T-cell (primary cell): Measurements from ENCODE around the gene THRA. TPM values are rescaled to one million over a fixed set of nuclear protein-coding genes. Genes with fewer than 3 reads are reported as not detected.
A peak's percentile ranks its signal among the peaks of the same experiment; 100 is the strongest.

Experiments
- ATAC-seq, 4 experiments: fragments of 200-7000 bp in 3 of 4; fragments of 150-1000 bp in 1 of 4; cut with Tn5 transposase; replicated peaks in 1 of 4; 1 replicate in 3 of 4; 2 replicates in 1 of 4; pipeline ENCODE4 v1.10.0; 2021; ENCODE audit warnings: moderate library complexity in 3 of 4, mild to moderate bottlenecking in 2 of 4, moderate number of reproducible peaks in 1 of 4
- CTCF ChIA-PET, 2 donors: fragments of 300-600 bp; sonication (Branson Sonifier 250); formaldehyde crosslinking; loops; one replicate each; lab custom pipeline; 2022; ENCODE audit warnings: antibody characterized with exemption in 2 of 2; lab: Charles Lee
- POLR2A ChIA-PET, 2 donors: fragments of 300-600 bp; sonication (Branson Sonifier 250); formaldehyde crosslinking; loops; one replicate each; lab custom pipeline; 2022; ENCODE audit warnings: antibody characterized with exemption in 2 of 2; lab: Charles Lee
- DNase-seq, 35 experiments: peaks; one replicate each; pipeline versions ENCODE4 v3.0.0 to v3.0.0-alpha.2; 2013 to 2023
- H3K27ac ChIP-seq: one replicate; pipeline ENCODE4 v1.5.1; 2013; ENCODE audit warnings: low read length
- H3K27me3 ChIP-seq, 2 experiments: replicated peaks in 1 of 2; 1 replicate in 1 of 2; 2 replicates in 1 of 2; pipeline versions ENCODE4 v1.6.1 to v1.7.0; 2013; ENCODE audit warnings: low read length in 1 of 2, mixed read lengths in 1 of 2; ENCODE audit not compliant: control insufficient read depth in 2 of 2, insufficient read depth in 2 of 2; ENCODE audit errors: extremely low read depth in 1 of 2
- H3K36me3 ChIP-seq, 2 donors: 1 replicate in 1 of 2; 2 replicates in 1 of 2; pipeline versions ENCODE4 v1.6.1 to v1.7.0; 2013; ENCODE audit warnings: low read length in 1 of 2; ENCODE audit not compliant: control insufficient read depth in 2 of 2, insufficient read depth in 1 of 2; ENCODE audit errors: extremely low read depth in 1 of 2
- H3K4me1 ChIP-seq, 2 experiments: 1 replicate in 1 of 2; 2 replicates in 1 of 2; pipeline versions ENCODE4 v1.6.1 to v1.7.0; 2013; ENCODE audit warnings: low read length in 2 of 2, mixed read lengths in 1 of 2; ENCODE audit not compliant: insufficient read depth in 2 of 2, control insufficient read depth in 1 of 2; ENCODE audit errors: extremely low read depth in 1 of 2
- H3K4me3 ChIP-seq, 2 donors: 1 replicate in 1 of 2; 2 replicates in 1 of 2; pipeline versions ENCODE4 v1.5.1 to v1.7.0; 2013; ENCODE audit warnings: mild to moderate bottlenecking in 2 of 2, low read length in 1 of 2, moderate library complexity in 1 of 2; ENCODE audit not compliant: control insufficient read depth in 1 of 2; ENCODE audit errors: extremely low read depth in 1 of 2
- H3K9me3 ChIP-seq: 2 replicates; pipeline ENCODE4 v1.7.0; 2013
- H3K27ac Mint-ChIP-seq, 2 donors: one replicate each; pipeline ENCODE4 v1.8.0; 2020 to 2021; ENCODE audit warnings: mild to moderate bottlenecking in 2 of 2, mixed read lengths in 2 of 2
- H3K27me3 Mint-ChIP-seq, 2 donors: one replicate each; pipeline ENCODE4 v1.8.0; 2021 to 2022; ENCODE audit warnings: mixed read lengths in 2 of 2
- H3K36me3 Mint-ChIP-seq: one replicate; pipeline ENCODE4 v1.8.0; 2021; ENCODE audit warnings: mixed read lengths
- H3K4me1 Mint-ChIP-seq, 3 donors: one replicate each; pipeline ENCODE4 v1.8.0; 2020 to 2022; ENCODE audit warnings: mixed read lengths in 3 of 3, mild to moderate bottlenecking in 1 of 3
- H3K4me3 Mint-ChIP-seq, 3 donors: one replicate each; pipeline ENCODE4 v1.8.0; 2020 to 2022; ENCODE audit warnings: mild to moderate bottlenecking in 3 of 3, mixed read lengths in 3 of 3, moderate library complexity in 3 of 3
- H3K9me3 Mint-ChIP-seq, 3 donors: one replicate each; pipeline ENCODE4 v1.8.0; 2020 to 2022; ENCODE audit warnings: mixed read lengths in 3 of 3
- WGBS: methylation state at CpG from one replicate; pipeline ENCODE4 v1.1.5; 2013; ENCODE audit warnings: missing lambda C conversion rate; ENCODE audit not compliant: insufficient coverage; 5-methylcytosine and 5-hydroxymethylcytosine counted together
- total RNA-seq, 35 experiments: library from RNA in 6 of 35; stranded (reverse) in 6 of 35; fragments of 120-200 nt in 1 of 35; gene quantifications; one replicate each; pipeline versions ENCODE4 v1.2.1 to v1.2.4 and lab custom pipeline; 2013 to 2026

THRA gene
- total RNA-seq, 5 donors from 2014 or later (not counting 1 experiment from before 2014, with no cell fraction given) = 30.4 to 54.0 (median 48.9) TPM

DNA sequence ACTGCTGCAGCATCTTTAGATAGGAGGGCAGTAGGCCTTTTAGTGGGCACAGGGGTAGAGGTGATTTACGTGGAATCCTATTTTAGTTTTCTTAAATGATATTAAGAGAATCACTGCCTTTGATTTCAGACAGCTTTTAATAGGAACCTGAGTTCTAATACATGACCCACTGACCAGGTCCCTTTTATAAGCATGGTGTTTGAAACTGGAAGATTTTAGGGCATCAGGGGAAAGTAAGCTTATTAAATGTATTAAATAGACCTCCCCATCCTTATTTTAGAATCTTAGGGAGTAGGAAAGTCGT lies 61.0 kb downstream of the THRA start:
- Mint-ChIP-seq H3K27me3 (no peaks in the 10 kb centered on the region), H3K9me3 (no peaks in the 10 kb centered on the region), H3K4me3 (peak overlapping the region; percentile 86 to 92 (median 90)), H3K36me3 (peaks cover 12% of the 10 kb centered on the region), H3K4me1 (peaks cover 35 to 37% (median 37%) of the 10 kb centered on the region in 3 donors), H3K27ac (peak overlapping the region; percentile 92 to 97)
- ChIA-PET POLR2A (interaction anchor here (0.6 to 2.1 kb wide), 13 partner anchors 9 to 217 kb away, joined by 3 to 15 read pairs (median 4); partner anchors contain the start of genes CASC3 (in 1 of the 2) and NR1D1 (in 1 of the 2)), CTCF (interaction anchor here (0.8 to 3.1 kb wide), 14 partner anchors 10 to 68 kb away, joined by 3 to 48 read pairs (median 4); partner anchors contain the start of genes CASC3 (in 1 of the 2) and NR1D1 (in 1 of the 2))
- H3K4me3 ChIP-seq = peak overlapping the region; percentile 72 to 92
- ATAC-seq (no peak), DNase-seq (no peak)
- H3K27me3 ChIP-seq = no peaks in the 10 kb centered on the region
- peaks cover 8 to 27% of the 10 kb centered on the region in 2 experiments for H3K4me1 ChIP-seq
- no peaks in the 10 kb centered on the region for H3K9me3 ChIP-seq
- WGBS = no CpG with 5 or more reads among the region's 2 CpGs
- peak overlapping the region; percentile 64 for H3K27ac ChIP-seq
- peaks cover under 1 to 16% of the 10 kb centered on the region in 2 donors for H3K36me3 ChIP-seq

DNA sequence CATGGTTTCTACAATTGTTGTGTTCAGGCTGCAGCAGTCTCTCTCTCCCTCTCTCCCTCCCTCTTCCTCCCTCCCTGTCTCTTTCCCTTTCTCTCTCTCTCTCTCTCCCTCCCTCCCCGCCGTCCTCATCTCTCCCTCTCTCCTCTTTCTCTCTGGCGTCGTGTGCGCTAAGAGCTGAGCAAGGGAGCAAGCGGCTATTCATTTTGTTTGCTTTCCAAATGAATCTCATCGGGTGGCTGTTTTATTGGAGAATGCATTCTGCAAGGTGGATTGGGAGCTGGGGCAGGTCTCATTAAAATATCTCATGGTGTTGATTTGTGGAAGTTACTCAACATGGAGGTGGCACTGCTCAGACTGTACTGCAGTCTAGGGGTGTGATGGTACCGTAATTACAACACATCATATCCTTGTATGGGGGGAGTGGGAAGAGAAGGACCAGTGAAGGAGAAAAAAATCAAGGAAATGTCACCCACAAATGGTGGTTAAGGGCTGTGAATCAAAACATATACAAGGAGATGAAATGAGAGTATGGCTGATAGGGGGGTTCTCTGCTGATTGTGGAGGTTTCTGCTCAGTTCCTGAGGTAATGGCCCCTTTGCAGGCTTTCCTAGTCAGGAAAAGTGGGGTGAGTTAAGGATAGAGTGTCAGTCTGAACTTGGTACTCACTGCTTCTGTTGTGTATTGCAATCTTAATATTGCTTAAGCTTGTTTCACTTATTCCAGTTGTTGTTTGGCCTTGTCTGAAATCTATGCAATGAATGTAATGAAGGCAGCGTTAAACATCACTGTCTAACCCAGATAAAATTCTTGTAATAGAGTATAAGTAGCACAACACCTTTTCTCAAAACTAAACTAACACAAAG lies 61.7 kb downstream of the THRA start:
- Histone ChIP-seq H3K4me3 (peak overlapping the region; percentile 72 to 92), H3K4me1 (peaks cover 8 to 27% of the 10 kb centered on the region in 2 experiments), H3K9me3 (no peaks in the 10 kb centered on the region), H3K27ac (peak overlapping the region; percentile 31), H3K36me3 (peaks cover 3 to 23% of the 10 kb centered on the region in 2 donors), H3K27me3 (no peaks in the 10 kb centered on the region)
- Mint-ChIP-seq H3K4me1 (peaks cover 35 to 43% (median 37%) of the 10 kb centered on the region in 3 donors), H3K27me3 (no peaks in the 10 kb centered on the region), H3K9me3 (no peaks in the 10 kb centered on the region), H3K4me3 (peak overlapping the region; percentile 86 to 92 (median 90)), H3K27ac (peak overlapping the region; percentile 92 to 97), H3K36me3 (peaks cover 16% of the 10 kb centered on the region)
- CTCF ChIA-PET = interaction anchor here in 1 of 2 donors (0.6 to 3.1 kb wide), 12 partner anchors 11 to 60 kb away, joined by 3 to 48 read pairs (median 4); partner anchors contain the start of genes CASC3 and NR1D1
- 0% methylated on average over 1 of the region's 9 CpGs for WGBS
- no peak for DNase-seq
- POLR2A ChIA-PET = interaction anchor here (0.6 to 2.1 kb wide), 12 partner anchors 8 to 77 kb away, joined by 3 to 15 read pairs (median 5); partner anchors contain the start of gene NR1D1 (in 1 of the 2)
- ATAC-seq = no peak

DNA sequence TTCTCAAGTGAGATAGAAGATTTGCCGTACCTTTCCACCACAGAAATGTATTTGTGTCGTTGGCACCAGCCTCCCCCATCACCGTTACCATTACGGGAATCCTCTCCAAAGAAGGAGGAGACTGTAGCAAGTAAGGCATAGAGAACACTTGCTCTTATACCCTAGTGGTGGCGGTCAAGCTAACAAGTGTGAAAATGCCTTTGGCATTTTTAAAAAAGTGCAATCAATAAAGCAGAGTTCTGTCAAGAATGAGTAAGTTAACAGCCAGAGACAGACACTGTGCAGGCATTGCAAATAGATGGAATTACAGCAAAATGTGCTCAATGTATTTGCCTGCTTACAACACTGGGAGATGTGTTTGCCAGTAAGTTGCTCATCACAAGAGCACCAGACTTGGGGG lies 66.7 kb downstream of the THRA start:
- H3K27ac ChIP-seq = no peak overlapping the region
- H3K4me1 Mint-ChIP-seq = peaks cover 18 to 26% (median 20%) of the 10 kb centered on the region in 3 donors
- no peak for ATAC-seq
- peak overlapping the region; percentile 31 to 55 for H3K27ac Mint-ChIP-seq
- POLR2A ChIA-PET = no interaction called here
- H3K9me3 Mint-ChIP-seq = no peaks in the 10 kb centered on the region
- H3K4me3 Mint-ChIP-seq = no peak overlapping the region
- DNase-seq = no peak
- H3K9me3 ChIP-seq = no peaks in the 10 kb centered on the region
- no peak overlapping the region for H3K4me3 ChIP-seq
- H3K27me3 ChIP-seq = no peaks in the 10 kb centered on the region
- peaks cover 2% of the 10 kb centered on the region in 2 experiments for H3K4me1 ChIP-seq
- H3K36me3 ChIP-seq = peaks cover 19 to 69% of the 10 kb centered on the region in 2 donors
- CTCF ChIA-PET = interaction anchor here (0.7 to 1.5 kb wide), 2 partner anchors 10 to 16 kb away, joined by 3 to 4 read pairs; no protein-coding TSS in a partner anchor
- peaks cover 62% of the 10 kb centered on the region for H3K36me3 Mint-ChIP-seq
- no peaks in the 10 kb centered on the region for H3K27me3 Mint-ChIP-seq
- WGBS = no CpG with 5 or more reads among the region's 5 CpGs

DNA sequence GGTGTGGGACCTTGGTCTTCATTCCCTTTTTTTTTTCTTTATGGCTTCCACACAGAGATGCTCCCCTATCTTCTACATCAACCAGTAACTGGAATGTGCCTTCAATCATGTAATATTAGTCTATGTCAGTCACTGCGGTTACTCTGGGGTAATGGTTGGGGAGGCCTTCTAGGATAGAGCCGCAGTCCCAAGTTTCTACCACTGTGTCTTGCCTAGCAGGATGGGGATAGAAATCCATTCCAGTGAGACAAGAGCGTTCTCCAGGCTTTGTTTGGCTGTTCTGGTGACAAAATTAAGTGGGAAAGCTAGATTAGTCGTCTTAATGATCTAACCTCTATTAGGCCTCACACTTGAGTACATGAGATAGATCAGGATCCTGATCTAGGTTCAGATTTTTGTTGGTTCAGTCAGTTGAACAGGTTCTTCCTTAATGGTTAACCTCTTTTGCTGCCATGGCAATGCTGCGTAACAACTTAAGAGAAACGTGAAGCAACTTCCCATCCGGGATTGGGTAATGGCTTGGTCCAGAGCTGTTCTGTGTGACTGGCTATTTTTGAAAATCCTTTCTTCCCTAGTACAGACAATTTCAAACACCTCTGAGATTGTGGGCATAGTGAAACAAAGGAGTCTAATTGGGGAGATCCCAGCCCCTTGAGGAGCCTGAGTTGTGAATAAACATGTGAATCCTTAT lies 67.7 kb downstream of the THRA start:
- H3K36me3 Mint-ChIP-seq = peaks cover 72% of the 10 kb centered on the region
- CTCF ChIA-PET = interaction anchor here in 1 of 2 donors (0.9 kb wide), 1 partner anchor 17 kb away, joined by 3 read pairs; no protein-coding TSS in a partner anchor
- H3K36me3 ChIP-seq = peaks cover 20 to 79% of the 10 kb centered on the region in 2 donors

DNA sequence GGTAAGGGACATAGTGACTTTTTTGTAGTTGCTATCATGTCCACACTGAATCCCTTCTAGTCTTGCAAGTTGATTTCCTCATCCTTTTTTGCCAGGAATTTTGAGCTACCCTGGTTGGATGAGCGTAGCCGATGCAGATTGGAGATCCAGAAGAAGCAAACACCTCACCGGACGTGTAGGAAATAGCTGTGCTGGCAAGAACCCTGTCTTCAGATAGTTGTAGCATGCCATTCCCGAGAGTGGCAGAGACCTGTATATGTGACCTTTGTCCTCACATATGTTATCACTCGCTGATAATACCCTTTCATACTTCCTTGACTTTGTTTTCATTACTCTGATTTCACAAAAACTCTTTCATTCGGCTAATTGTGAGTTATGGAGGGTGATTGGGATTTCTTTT lies 71.4 kb downstream of the THRA start:
- 100% methylated on average over 4 of the region's 7 CpGs for WGBS
- ATAC-seq (no peak), DNase-seq (no peak)
- CTCF ChIA-PET = interaction anchor here in 1 of 2 donors (1.2 kb wide), 1 partner anchor 21 kb away, joined by 6 read pairs; no protein-coding TSS in a partner anchor
- peaks cover 0 to 10% of the 10 kb centered on the region in 2 experiments for H3K4me1 ChIP-seq
- H3K27me3 ChIP-seq = no peaks in the 10 kb centered on the region
- no peak overlapping the region for H3K4me3 ChIP-seq
- Mint-ChIP-seq H3K36me3 (peaks cover 76% of the 10 kb centered on the region), H3K4me3 (no peak overlapping the region), H3K27me3 (no peaks in the 10 kb centered on the region), H3K27ac (peak overlapping the region in 1 of 2 donors; percentile 74), H3K9me3 (no peaks in the 10 kb centered on the region), H3K4me1 (peaks cover 8 to 26% (median 21%) of the 10 kb centered on the region in 3 donors)
- peaks cover 24 to 78% of the 10 kb centered on the region in 2 donors for H3K36me3 ChIP-seq
- no peak overlapping the region for H3K27ac ChIP-seq
- H3K9me3 ChIP-seq = no peaks in the 10 kb centered on the region
- POLR2A ChIA-PET = interaction anchor here in 1 of 2 donors (1.6 to 1.7 kb wide), 2 partner anchors 8 to 10 kb away, joined by 4 to 9 read pairs; no protein-coding TSS in a partner anchor

More for the DNA sequence above, 67.7 kb downstream of the THRA start:
- H3K27ac Mint-ChIP-seq = peak overlapping the region in 1 of 2 donors; percentile 75
- POLR2A ChIA-PET = interaction anchor here in 1 of 2 donors (0.7 to 1.2 kb wide), 2 partner anchors 12 to 23 kb away, joined by 3 to 4 read pairs; no protein-coding TSS in a partner anchor
- peaks cover 11 to 25% (median 15%) of the 10 kb centered on the region in 3 donors for H3K4me1 Mint-ChIP-seq
- H3K4me3 Mint-ChIP-seq = no peak overlapping the region
- WGBS = no CpG with 5 or more reads among the region's 7 CpGs
- Histone ChIP-seq H3K27me3 (no peaks in the 10 kb centered on the region), H3K9me3 (no peaks in the 10 kb centered on the region), H3K27ac (no peak overlapping the region), H3K4me3 (no peak overlapping the region), H3K4me1 (no peaks in the 10 kb centered on the region)
- H3K9me3 Mint-ChIP-seq = no peaks in the 10 kb centered on the region
- H3K27me3 Mint-ChIP-seq = no peaks in the 10 kb centered on the region
- ATAC-seq (no peak), DNase-seq (peak in 1 of 35 experiments; percentile 43)
